ENCODE data around the gene PSMG3. TPM values are rescaled to one million over a fixed set of nuclear protein-coding genes. Genes with fewer than 3 reads are reported as not detected.

Gene PSMG3
- total RNA-seq, 4 donors from 2014 or later, result 25.4 to 46.4 (median 32.2) TPM

DNA sequence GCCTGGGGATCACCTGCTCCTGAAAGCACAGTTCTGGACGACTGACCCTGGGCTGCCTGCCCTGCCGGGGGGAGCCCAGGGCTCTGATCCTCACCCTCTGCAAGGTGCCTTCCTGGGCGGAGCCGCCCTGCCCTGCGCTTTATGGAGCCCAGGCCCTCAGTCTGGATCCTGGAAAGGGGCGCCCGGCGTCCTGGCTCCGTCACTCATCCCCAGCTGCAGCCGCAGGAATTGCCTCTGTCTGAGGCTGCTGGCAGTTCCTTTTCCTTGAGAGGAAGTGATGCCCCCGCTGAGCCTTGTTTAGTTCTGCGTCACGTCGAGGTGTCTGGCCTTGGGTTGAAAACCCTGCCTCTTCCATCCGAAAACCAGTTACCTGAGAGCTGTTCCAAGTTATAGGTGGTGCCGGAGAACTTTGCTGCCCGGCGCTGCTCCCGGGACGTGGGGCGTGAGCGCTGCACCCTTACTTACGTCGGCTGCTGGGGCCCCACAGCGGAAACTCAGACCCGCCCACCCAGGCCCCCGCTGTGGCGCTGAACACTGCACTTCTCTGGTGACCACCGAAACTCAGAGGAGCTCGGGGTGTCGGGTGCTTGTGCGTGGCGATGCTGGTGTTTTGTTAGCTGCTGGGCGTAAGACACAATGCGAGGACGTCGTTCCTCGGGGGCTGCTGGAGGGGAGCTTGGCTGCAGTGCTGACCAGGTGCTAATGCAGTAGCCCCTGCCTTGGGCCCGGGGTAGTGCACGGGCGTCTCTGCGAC is 34.0 kb downstream of the PSMG3 start:
- Histone ChIP-seq H3K4me1 (peaks cover 63 to 68% of the 10 kb centered on the region in 2 donors), H3K27ac (peak overlapping the region; percentile 98 to 100 (median 99)), H3K9me3 (no peaks in the 10 kb centered on the region), H3K27me3 (no peaks in the 10 kb centered on the region), H3K4me3 (peak overlapping the region in 3 of 4 donors; percentile 58 to 66 (median 62)), H3K36me3 (peaks cover 0 to 20% of the 10 kb centered on the region in 2 donors)
- TF ChIP-seq CTCF (IDR thresholded peaks at IDR 0.05 in 4 of 5, conservative IDR thresholded peaks at IDR 0.05 in 1 of 5), result peak in 1 of 5 experiments; percentile 7
- TF ChIP-seq POLR2A (IDR thresholded peaks at IDR 0.05), result no peak
- in situ Hi-C loops (cut with MboI; ENCODE audit: low sequenced_read_pairs in 4 of 4), result no loop called here
- no peak for ATAC-seq
- peak in 1 of 2 donors; percentile 30 for DNase-seq
- intact Hi-C loops (cut with DNase I; ENCODE audit: low total_unique reads), result loop anchor here (2.0 to 10.0 kb wide), 2 partner anchors 21 to 491 kb away; partner anchors contain the start of genes GPR146 and TMEM184A

DNA sequence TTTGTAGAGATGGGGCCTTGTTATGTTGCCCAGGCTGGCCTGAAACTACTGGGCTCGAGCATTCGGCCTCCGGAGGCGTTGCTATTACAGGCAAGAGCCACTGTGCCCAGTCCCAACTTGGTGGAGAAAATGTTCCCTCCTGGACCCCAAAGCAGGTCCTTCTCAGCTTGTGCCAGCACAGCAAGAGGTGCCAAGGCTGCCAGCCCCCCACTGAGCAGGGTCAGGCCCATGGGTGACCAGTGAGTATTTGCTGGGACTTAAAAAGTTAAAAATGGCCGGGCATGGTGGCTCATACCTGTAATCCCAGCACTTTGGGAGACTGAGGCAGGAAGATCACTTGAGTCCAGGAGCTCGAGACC is 34.8 kb downstream of the PSMG3 start:
- in situ Hi-C loops (cut with MboI; ENCODE audit: low sequenced_read_pairs in 4 of 4), result no loop called here
- no peaks in the 10 kb centered on the region for H3K9me3 ChIP-seq
- H3K27me3 ChIP-seq, result no peaks in the 10 kb centered on the region
- peaks cover 63 to 68% of the 10 kb centered on the region in 2 donors for H3K4me1 ChIP-seq
- H3K27ac ChIP-seq, result peak overlapping the region; percentile 98 to 100 (median 99)
- intact Hi-C loops (cut with DNase I; ENCODE audit: low total_unique reads), result loop anchor here (10.0 kb wide), 1 partner anchor 490 kb away; the partner anchor contains the start of gene GPR146
- TF ChIP-seq POLR2A (IDR thresholded peaks at IDR 0.05) (no peak), CTCF (IDR thresholded peaks at IDR 0.05 in 4 of 5, conservative IDR thresholded peaks at IDR 0.05 in 1 of 5) (no peak)
- no peak for ATAC-seq
- peak in 1 of 2 donors; percentile 21 for DNase-seq
- H3K36me3 ChIP-seq, result peaks cover 0 to 12% of the 10 kb centered on the region in 2 donors
- H3K4me3 ChIP-seq, result no peak overlapping the region

GRCh38 chr7:1534330-1535099 is 35.3 kb downstream of the PSMG3 start:
- no peaks in the 10 kb centered on the region for H3K9me3 ChIP-seq
- peak in 1 of 2 donors; percentile 32 for DNase-seq
- peaks cover 63 to 68% of the 10 kb centered on the region in 2 donors for H3K4me1 ChIP-seq
- peak overlapping the region in 3 of 4 donors; percentile 65 to 73 (median 68) for H3K4me3 ChIP-seq
- ATAC-seq, result no peak
- no peaks in the 10 kb centered on the region for H3K27me3 ChIP-seq
- intact Hi-C loops (cut with DNase I; ENCODE audit: low total_unique reads), result loop anchor here (10.0 kb wide), 1 partner anchor 490 kb away; the partner anchor contains the start of gene GPR146
- in situ Hi-C loops (cut with MboI; ENCODE audit: low sequenced_read_pairs in 4 of 4), result no loop called here
- H3K36me3 ChIP-seq, result peaks cover 0 to 7% of the 10 kb centered on the region in 2 donors
- H3K27ac ChIP-seq, result peak overlapping the region; percentile 98 to 100 (median 99)
- no peak for TF ChIP-seq CTCF (IDR thresholded peaks at IDR 0.05 in 4 of 5, conservative IDR thresholded peaks at IDR 0.05 in 1 of 5)
- no peak for TF ChIP-seq POLR2A (IDR thresholded peaks at IDR 0.05)

GRCh38 chr7:1533547-1534329 is 36.1 kb downstream of the PSMG3 start:
- Histone ChIP-seq H3K36me3 (no peaks in the 10 kb centered on the region), H3K9me3 (no peaks in the 10 kb centered on the region), H3K27me3 (no peaks in the 10 kb centered on the region), H3K27ac (peak overlapping the region; percentile 98 to 100 (median 99)), H3K4me1 (peaks cover 62 to 63% of the 10 kb centered on the region in 2 donors), H3K4me3 (peak overlapping the region; percentile 65 to 78 (median 70))
- intact Hi-C loops (cut with DNase I; ENCODE audit: low total_unique reads), result loop anchor here (10.0 kb wide), 1 partner anchor 489 kb away; the partner anchor contains the start of gene GPR146
- DNase-seq, result peak; percentile 82 to 91
- in situ Hi-C loops (cut with MboI; ENCODE audit: low sequenced_read_pairs in 4 of 4), result no loop called here
- TF ChIP-seq CTCF (IDR thresholded peaks at IDR 0.05 in 4 of 5, conservative IDR thresholded peaks at IDR 0.05 in 1 of 5) (no peak), POLR2A (IDR thresholded peaks at IDR 0.05) (peak; percentile 65 to 78)
- ATAC-seq, result peak; percentile 25 to 37

All from gastrocnemius medialis (tissue), 4 donors.